DND-41 (cell line): Measurements from ENCODE around the gene C7.
A peak's percentile ranks its signal among the peaks of the same experiment; 100 is the strongest.
"Not testable (repeated sequence)": the region's sequence is repeated elsewhere in the genome, so short reads cannot be mapped to it uniquely, and the experiment has no call there.

ENCODE experiments used
- ATAC-seq: fragments of 200-7000 bp; cut with Tn5 transposase; 3 replicates; pipeline ENCODE4 v1.9.1; 2021; ENCODE audit warnings: low read depth; ENCODE audit not compliant: insufficient read depth
- DNase-seq: peaks from one replicate; pipeline ENCODE4 v3.0.0-alpha.2; 2020
- H2AFZ ChIP-seq: 2 replicates; pipeline ENCODE4 v1.6.0; 2012; ENCODE audit warnings: low read depth, low read length
- H3K27ac ChIP-seq: 2 replicates; pipeline ENCODE4 v1.5.1; 2012; ENCODE audit warnings: low read length, inconsistent platforms
- H3K27me3 ChIP-seq: fragments of 200-600 bp; sonication (generic); 2 replicates; pipeline ENCODE4 v1.6.0; 2012; ENCODE audit warnings: low read length, mild to moderate bottlenecking, inconsistent platforms; ENCODE audit not compliant: insufficient read depth, poor library complexity
- H3K36me3 ChIP-seq: 2 replicates; pipeline ENCODE4 v1.5.1; 2012; ENCODE audit warnings: low read length, inconsistent platforms; ENCODE audit not compliant: insufficient read depth
- H3K4me1 ChIP-seq: 2 replicates; pipeline ENCODE4 v1.5.1; 2012; ENCODE audit warnings: mild to moderate bottlenecking, low read length; ENCODE audit not compliant: insufficient read depth
- H3K4me2 ChIP-seq: 2 replicates; pipeline ENCODE4 v1.6.0; 2012; ENCODE audit warnings: mild to moderate bottlenecking, moderate library complexity, low read length, inconsistent platforms; ENCODE audit not compliant: insufficient read depth
- H3K4me3 ChIP-seq, 2 experiments: fragments of 200-600 bp in 1 of 2; shearing (Covaris generic) in 1 of 2; 2 replicates each; pipeline ENCODE4 v1.5.1; 2012 to 2016; ENCODE audit warnings: inconsistent platforms in 2 of 2, low read length in 2 of 2, mild to moderate bottlenecking in 2 of 2, low read depth in 1 of 2, moderate library complexity in 1 of 2
- H3K79me2 ChIP-seq: 2 replicates; pipeline ENCODE4 v1.6.0; 2012; ENCODE audit warnings: low read length, inconsistent platforms; ENCODE audit not compliant: insufficient read depth
- H3K9ac ChIP-seq: 2 replicates; pipeline ENCODE4 v1.6.0; 2012; ENCODE audit warnings: low read depth, mild to moderate bottlenecking, inconsistent platforms, low read length, moderate library complexity
- H3K9me3 ChIP-seq: 2 replicates; pipeline ENCODE4 v1.5.1; 2012; ENCODE audit warnings: low read length, moderate library complexity, mild to moderate bottlenecking, inconsistent platforms; ENCODE audit not compliant: insufficient read depth, severe bottlenecking
- H4K20me1 ChIP-seq: 2 replicates; pipeline ENCODE4 v1.6.0; 2012; ENCODE audit warnings: low read length; ENCODE audit not compliant: insufficient read depth
- EZH2 ChIP-seq: IDR thresholded peaks from 3 replicates; pipeline ENCODE4 v1.6.1; 2012; ENCODE audit warnings: borderline replicate concordance, low read depth, mild to moderate bottlenecking, moderate library complexity, low read length, inconsistent platforms; ENCODE audit not compliant: severe bottlenecking
- TF ChIP-seq, protein P1 (sequence below): IDR thresholded peaks from 2 replicates; pipeline ENCODE4 v1.5.1; 2012; ENCODE audit warnings: borderline replicate concordance, low read length, moderate library complexity, mild to moderate bottlenecking; ENCODE audit not compliant: poor library complexity, severe bottlenecking; ENCODE audit errors: extremely low read depth

The C7 gene

DNA sequence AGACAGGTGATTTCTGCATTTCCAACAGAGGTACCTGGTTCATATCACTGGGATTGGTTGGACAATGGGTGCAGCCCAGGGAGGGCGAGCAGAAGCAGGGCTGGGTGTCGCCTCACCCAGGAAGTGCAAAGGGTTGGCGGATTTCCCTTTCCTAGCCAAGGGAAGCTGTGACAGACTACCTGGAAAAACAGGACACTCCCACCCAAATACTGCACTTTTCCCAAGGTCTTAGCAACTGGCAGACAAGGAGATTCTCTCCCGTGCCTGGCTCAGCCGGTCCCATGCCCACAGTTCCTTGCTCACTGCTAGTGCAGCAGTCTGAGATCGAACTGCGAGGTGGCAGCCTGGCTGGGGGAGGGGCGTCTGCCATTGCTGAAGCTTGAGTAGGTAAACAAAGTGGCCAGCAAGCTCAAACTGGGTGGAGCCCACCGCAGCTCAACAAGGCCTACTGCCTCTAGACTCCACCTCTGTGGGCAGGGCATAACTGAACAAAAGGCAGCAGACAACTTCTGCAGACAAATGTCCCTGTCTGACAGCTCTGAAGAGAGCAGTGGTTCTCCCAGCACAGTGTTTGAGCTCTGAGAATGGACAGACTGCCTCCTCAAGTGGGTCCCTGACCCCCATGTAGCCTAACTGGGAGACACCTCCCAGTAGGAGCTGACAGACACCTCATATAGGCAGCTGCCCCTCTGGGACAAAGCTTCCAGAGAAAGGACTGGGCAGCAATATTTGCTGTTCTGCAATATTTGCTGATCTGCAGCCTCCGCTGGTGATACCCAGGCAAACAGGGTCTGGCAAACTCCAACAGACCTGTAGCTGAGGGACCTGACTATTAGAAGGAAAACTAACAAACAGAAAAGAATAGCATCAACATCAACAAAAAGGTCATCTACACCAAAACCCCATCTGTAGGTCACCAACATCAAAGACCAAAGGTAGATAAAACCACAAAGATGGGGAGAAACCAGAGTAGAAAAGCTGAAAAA lies 13.6 kb upstream of the C7 start:
- H4K20me1 ChIP-seq, H3K4me3 ChIP-seq, H3K4me2 ChIP-seq, DNase-seq, H3K79me2 ChIP-seq, H2AFZ ChIP-seq, H3K27ac ChIP-seq, ATAC-seq, H3K27me3 ChIP-seq, H3K9ac ChIP-seq, H3K9me3 ChIP-seq, H3K4me1 ChIP-seq, H3K36me3 ChIP-seq: not testable (repeated sequence)

DNA sequence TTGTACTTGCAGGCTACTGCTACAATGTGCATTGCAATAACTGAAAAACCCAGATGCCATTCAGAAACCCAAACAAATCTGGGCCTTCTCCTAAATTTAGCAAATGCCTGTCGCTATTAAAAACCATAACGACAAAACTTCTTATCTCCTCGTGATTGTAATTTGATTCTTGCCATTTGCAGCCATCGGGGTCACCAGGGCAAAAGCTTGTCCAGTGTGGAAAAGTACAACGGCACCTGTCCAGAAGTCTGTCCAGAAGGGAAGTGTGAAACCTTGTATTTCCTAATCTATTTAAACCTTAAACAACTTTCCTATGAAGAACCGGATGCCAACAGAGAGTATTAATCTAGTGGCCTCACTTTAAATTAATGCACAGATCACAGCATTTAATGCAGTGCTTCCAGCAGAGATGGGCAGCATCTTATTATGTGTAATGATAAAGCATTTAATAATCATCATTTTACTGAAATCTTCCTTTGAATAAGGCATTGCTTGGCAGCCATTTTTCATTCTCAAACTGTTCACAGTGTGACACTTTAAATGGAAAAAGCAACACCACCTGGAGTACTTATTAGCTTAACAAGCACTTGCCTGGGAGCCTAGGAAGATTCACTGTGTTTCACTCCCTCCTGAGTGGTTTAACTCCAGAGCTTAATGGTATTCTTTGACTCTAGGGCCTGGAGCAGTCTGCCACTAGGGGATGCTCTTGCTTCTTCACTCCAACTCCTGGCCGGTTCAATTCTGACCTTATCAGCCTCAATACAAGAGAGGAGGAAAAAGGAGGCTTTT lies 4.9 kb upstream of the C7 start:
- Histone ChIP-seq H4K20me1 (no peaks in the 10 kb centered on the region), H3K79me2 (no peaks in the 10 kb centered on the region), H3K9me3 (no peaks in the 10 kb centered on the region), H3K27ac (no peak overlapping the region), H3K4me3 (no peak overlapping the region), H3K36me3 (no peaks in the 10 kb centered on the region), H3K27me3 (no peaks in the 10 kb centered on the region), H3K4me1 (no peaks in the 10 kb centered on the region), H3K9ac (no peak overlapping the region), H3K4me2 (no peak overlapping the region), H2AFZ (no peak overlapping the region)
- no peak for TF ChIP-seq EZH2
- TF ChIP-seq, protein P1, sequence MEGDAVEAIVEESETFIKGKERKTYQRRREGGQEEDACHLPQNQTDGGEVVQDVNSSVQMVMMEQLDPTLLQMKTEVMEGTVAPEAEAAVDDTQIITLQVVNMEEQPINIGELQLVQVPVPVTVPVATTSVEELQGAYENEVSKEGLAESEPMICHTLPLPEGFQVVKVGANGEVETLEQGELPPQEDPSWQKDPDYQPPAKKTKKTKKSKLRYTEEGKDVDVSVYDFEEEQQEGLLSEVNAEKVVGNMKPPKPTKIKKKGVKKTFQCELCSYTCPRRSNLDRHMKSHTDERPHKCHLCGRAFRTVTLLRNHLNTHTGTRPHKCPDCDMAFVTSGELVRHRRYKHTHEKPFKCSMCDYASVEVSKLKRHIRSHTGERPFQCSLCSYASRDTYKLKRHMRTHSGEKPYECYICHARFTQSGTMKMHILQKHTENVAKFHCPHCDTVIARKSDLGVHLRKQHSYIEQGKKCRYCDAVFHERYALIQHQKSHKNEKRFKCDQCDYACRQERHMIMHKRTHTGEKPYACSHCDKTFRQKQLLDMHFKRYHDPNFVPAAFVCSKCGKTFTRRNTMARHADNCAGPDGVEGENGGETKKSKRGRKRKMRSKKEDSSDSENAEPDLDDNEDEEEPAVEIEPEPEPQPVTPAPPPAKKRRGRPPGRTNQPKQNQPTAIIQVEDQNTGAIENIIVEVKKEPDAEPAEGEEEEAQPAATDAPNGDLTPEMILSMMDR, result peak; percentile 79
- ATAC-seq (peak; percentile 79), DNase-seq (peak; percentile 39)

DNA sequence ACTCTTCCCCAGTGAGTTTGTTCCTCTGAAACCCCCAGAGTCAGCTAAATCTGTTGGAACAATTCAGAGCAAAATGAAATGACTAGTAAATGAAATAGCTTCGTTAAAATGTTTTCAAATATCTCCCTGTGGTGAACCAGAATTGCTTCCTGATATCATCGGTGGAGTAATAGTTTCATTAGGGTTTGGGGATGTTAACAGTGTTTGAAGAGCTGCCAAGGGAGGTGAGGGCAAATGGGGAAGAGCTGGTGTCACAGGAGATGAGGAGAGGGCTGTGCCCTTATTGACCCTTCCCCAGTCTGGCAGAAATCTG lies 4.3 kb upstream of the C7 start:
- H3K9ac ChIP-seq, result no peak overlapping the region
- no peak for TF ChIP-seq EZH2
- TF ChIP-seq, protein P1, result no peak
- H3K79me2 ChIP-seq, result no peaks in the 10 kb centered on the region
- DNase-seq (no peak), ATAC-seq (no peak)
- no peaks in the 10 kb centered on the region for H3K36me3 ChIP-seq
- H3K4me2 ChIP-seq, result no peak overlapping the region
- no peak overlapping the region for H2AFZ ChIP-seq
- H3K4me1 ChIP-seq, result no peaks in the 10 kb centered on the region
- H3K9me3 ChIP-seq, result no peaks in the 10 kb centered on the region
- no peak overlapping the region for H3K27ac ChIP-seq
- H4K20me1 ChIP-seq, result no peaks in the 10 kb centered on the region
- H3K4me3 ChIP-seq, result no peak overlapping the region
- H3K27me3 ChIP-seq, result no peaks in the 10 kb centered on the region

DNA sequence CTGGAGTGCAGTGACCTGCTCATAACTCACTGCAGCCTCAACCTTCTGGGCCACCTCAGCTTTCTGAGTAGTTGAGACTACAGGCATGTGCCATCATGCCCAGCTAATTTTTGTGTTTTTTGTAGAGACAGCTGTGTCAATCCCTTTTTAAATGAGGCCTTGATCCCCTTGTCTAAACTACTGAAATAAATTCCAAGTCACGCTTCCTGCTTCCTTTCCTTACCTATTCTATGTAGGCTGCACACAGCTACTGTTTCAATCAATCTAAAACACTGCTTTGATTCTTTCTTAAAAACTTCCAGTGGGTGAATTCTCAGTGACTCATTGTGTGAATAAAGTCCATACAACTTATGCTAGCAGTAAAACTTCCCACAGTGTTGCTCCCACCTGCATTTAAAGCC lies 2.9 kb upstream of the C7 start:
- Histone ChIP-seq H4K20me1 (no peaks in the 10 kb centered on the region), H2AFZ (no peak overlapping the region), H3K36me3 (no peaks in the 10 kb centered on the region), H3K27me3 (no peaks in the 10 kb centered on the region), H3K9me3 (no peaks in the 10 kb centered on the region), H3K4me1 (no peaks in the 10 kb centered on the region), H3K27ac (no peak overlapping the region), H3K79me2 (no peaks in the 10 kb centered on the region), H3K9ac (no peak overlapping the region), H3K4me2 (no peak overlapping the region), H3K4me3 (no peak overlapping the region)
- DNase-seq, result no peak
- TF ChIP-seq, protein P1, result no peak
- TF ChIP-seq EZH2, result no peak
- no peak for ATAC-seq
